Lower leg skin (tissue), 4 donors: ENCODE measurements around the gene TAS2R31. TPM values are rescaled to one million over a fixed set of nuclear protein-coding genes. Genes with fewer than 3 reads are reported as not detected.

Source experiments
- DNase-seq, 2 donors: peaks; one replicate each; pipeline ENCODE4 v3.0.0-alpha.2; 2019; ENCODE audit warnings: low spot score in 2 of 2
- H3K4me3 ChIP-seq: fragments of 200-600 bp; sonication (generic); 2 replicates; pipeline ENCODE4 v1.5.1; 2017; ENCODE audit warnings: mild to moderate bottlenecking, low read depth; ENCODE audit not compliant: poor library complexity, severe bottlenecking
- CTCF ChIP-seq, 3 donors: fragments of 450-650 bp; IDR thresholded peaks; one replicate each; pipeline ENCODE4 v1.5.1; 2016; ENCODE audit warnings: antibody characterized with exemption in 3 of 3, mild to moderate bottlenecking in 3 of 3, moderate library complexity in 2 of 3
- POLR2A ChIP-seq, 2 donors: fragments of 450-650 bp; IDR thresholded peaks; one replicate each; pipeline ENCODE4 v1.6.1; 2016 to 2017; ENCODE audit warnings: antibody characterized with exemption in 2 of 2, mild to moderate bottlenecking in 1 of 2, moderate library complexity in 1 of 2
- WGBS, 2 donors: methylation state at CpG; one replicate each; pipeline ENCODE4 v1.1.5; 2018; 5-methylcytosine and 5-hydroxymethylcytosine counted together
- intact Hi-C: fragments of 100-400 bp; cut with DNase I; formaldehyde crosslinking; loops from one replicate; pipeline ENCODE4 v1.15.0; 2023; ENCODE audit warnings: low total_unique reads
- total RNA-seq, 4 donors: library from RNA; depleted of rRNA; stranded (reverse); fragments of >200 nt; gene quantifications; one replicate each; pipeline ENCODE4 v1.1.0, GENCODE V29; 2016

The TAS2R31 gene
- total RNA-seq, 4 donors from 2014 or later, result 0.27 to 1.1 (median 0.68) TPM; not detected in 1

- no peak for DNase-seq
- intact Hi-C loops, result no loop called here
- TF ChIP-seq CTCF (IDR thresholded peaks at IDR 0.05), result no peak
- H3K4me3 ChIP-seq, result no peak overlapping the region
- WGBS, 2 donors, result 96 to 99% methylated on average over 2 of the region's 2 CpGs
These were observed 42.1 kb downstream of the TAS2R31 start for GRCh38 chr12:10989107-10989506.

- intact Hi-C loops, result no loop called here
- TF ChIP-seq CTCF (IDR thresholded peaks at IDR 0.05), result no peak
- TF ChIP-seq POLR2A (IDR thresholded peaks at IDR 0.05), result no peak
- DNase-seq, result no peak
- 42 to 46% methylated on average over 2 of the region's 2 CpGs for WGBS, 2 donors
- no peak within 1 kb of the TSS for H3K4me3 ChIP-seq
These were observed 44.4 kb downstream of the TAS2R31 start, which contains the start of gene TAS2R50 for GRCh38 chr12:10986812-10987211. TSS of gene TAS2R50 (minus strand) at chr12:10986912. CDS start at chr12:10986860, 52 bp downstream.

- WGBS, 2 donors, result 89 to 92% methylated on average over 5 of the region's 5 CpGs
- intact Hi-C loops, result no loop called here
- no peak overlapping the region for H3K4me3 ChIP-seq
- DNase-seq, result no peak
- no peak for TF ChIP-seq CTCF (IDR thresholded peaks at IDR 0.05)
These were observed 49.0 kb downstream of the TAS2R31 start for GRCh38 chr12:10982244-10982643.

Other genes with a start within 250 kb of the TAS2R31 start
- not detected for gene TAS2R7, start 228.8 kb downstream of the TAS2R31 start, total RNA-seq
- gene TAS2R8, start 224.1 kb downstream of the TAS2R31 start, total RNA-seq, result not detected
- not detected for gene TAS2R9, start 221.2 kb downstream of the TAS2R31 start, total RNA-seq
- gene TAS2R10, start 205.0 kb downstream of the TAS2R31 start, total RNA-seq, result under 1 TPM in 1 of 4 donors, not detected in 3; 0.32 TPM
- gene PRR4, start 181.9 kb downstream of the TAS2R31 start, total RNA-seq, result 100 to 1,000 TPM in 1 of 4 donors, 10 to 100 TPM in 3; 33.5 to 101 (median 70.5) TPM
- gene PRH1, start 147.2 kb downstream of the TAS2R31 start, total RNA-seq, result 1 to 10 TPM in 2 of 4 donors, under 1 TPM in 1, not detected in 1; 0.95 to 7.8 (median 5.5) TPM
- gene TAS2R13, start 121.8 kb downstream of the TAS2R31 start, total RNA-seq, result 1 to 10 TPM in 1 of 4 donors, under 1 TPM in 3; 0.26 to 1.1 (median 0.73) TPM
- not detected for gene PRH2, start 102.2 kb downstream of the TAS2R31 start, total RNA-seq
- 1 to 10 TPM in 1 of 4 donors, under 1 TPM in 3; 0.49 to 1.3 (median 0.73) TPM for gene TAS2R14, start 92.1 kb downstream of the TAS2R31 start, total RNA-seq
- under 1 TPM in 2 of 4 donors, not detected in 2; 0.30 to 0.42 TPM for gene TAS2R50, start 44.5 kb downstream of the TAS2R31 start, total RNA-seq
- gene TAS2R20, start 33.1 kb downstream of the TAS2R31 start, total RNA-seq, result 1 to 10 TPM in 1 of 4 donors, under 1 TPM in 3; 0.34 to 1.4 (median 0.66) TPM
- 1 to 10 TPM in 2 of 4 donors, under 1 TPM in 2; 0.34 to 7.0 (median 1.5) TPM for gene TAS2R19, start 8.8 kb downstream of the TAS2R31 start, total RNA-seq
- gene TAS2R46, start 30.9 kb upstream of the TAS2R31 start, total RNA-seq, result 1 to 10 TPM in 1 of 4 donors, under 1 TPM in 2, not detected in 1; 0.57 to 1.1 (median 0.68) TPM
- gene TAS2R43, start 60.9 kb upstream of the TAS2R31 start, total RNA-seq, result 1 to 10 TPM in 2 of 4 donors, not detected in 2; 1.0 to 1.5 TPM
- 1 to 10 TPM; 1.8 to 3.2 (median 2.2) TPM for gene TAS2R30, start 103.2 kb upstream of the TAS2R31 start, total RNA-seq
- gene SMIM10L1, start 139.8 kb upstream of the TAS2R31 start, total RNA-seq, result 1 to 10 TPM; 1.9 to 3.5 (median 2.9) TPM
- not detected for gene TAS2R42, start 155.5 kb upstream of the TAS2R31 start, total RNA-seq
- under 1 TPM in 1 of 4 donors, not detected in 3; 0.76 TPM for gene PRB3, start 238.3 kb upstream of the TAS2R31 start, total RNA-seq